ENCODE data around the gene DENND1B. TPM values are rescaled to one million over a fixed set of nuclear protein-coding genes. Genes with fewer than 3 reads are reported as not detected.

Gene DENND1B
- total RNA-seq, 1 experiment from 2014 or later, result 9.6 TPM

GRCh38 chr1:197788741-197789739 is 13.8 kb upstream of the DENND1B start:
- no peaks in the 10 kb centered on the region for H3K9me2 ChIP-seq (ENCODE audit: insufficient read depth)
- H3K4me3 ChIP-seq (replicated peaks in 1 of 2; ENCODE audit: low read depth in 1 of 2, low read length in 2 of 2), result no peak overlapping the region
- RAD21 ChIA-PET (ENCODE audit: low non-redundant PET in 1 of 2, low total read pairs in 2 of 2, uncharacterized antibody in 2 of 2, unreplicated experiment in 2 of 2), result no interaction called here
- no peak overlapping the region for H2AFZ ChIP-seq (ENCODE audit: low read depth, low read length, poor library complexity, severe bottlenecking)
- H3K9ac ChIP-seq (ENCODE audit: low read length), result no peak overlapping the region
- no peak overlapping the region for H3K27ac ChIP-seq (ENCODE audit: low read depth, low read length)
- POLR2A ChIA-PET, result no interaction called here
- intact Hi-C loops (cut with micrococcal nuclease), result no loop called here
- H3K79me2 ChIP-seq (ENCODE audit: insufficient read depth, low read length), result no peaks in the 10 kb centered on the region
- BruUV-seq (replicated peaks), result no TSS peak
- DNase-seq (ENCODE audit: low read depth, low spot score) (no peak), ATAC-seq (no peak)
- H3K27me3 ChIP-seq (ENCODE audit: insufficient read depth, low read length), result no peaks in the 10 kb centered on the region
- no peak for TF ChIP-seq RAD21 (IDR thresholded peaks at IDR 0.05; ENCODE audit: low read depth)
- TF ChIP-seq CBX3 (IDR thresholded peaks at IDR 0.05; ENCODE audit: low read depth), result no peak
- TF ChIP-seq CTCF (IDR thresholded peaks at IDR 0.05 in 2 of 3, conservative IDR thresholded peaks at IDR 0.05 in 1 of 3; ENCODE audit: borderline replicate concordance in 1 of 3, insufficient read depth in 1 of 3, low read depth in 2 of 3, low read length in 2 of 3), result no peak
- no peak for TF ChIP-seq FOSL1 (IDR thresholded peaks at IDR 0.05; ENCODE audit: low read depth)
- no peak for TF ChIP-seq JUND (IDR thresholded peaks at IDR 0.05)
- no peak for TF ChIP-seq TCF7L2 (IDR thresholded peaks at IDR 0.05; ENCODE audit: borderline replicate concordance, extremely low read depth, insufficient read depth, insufficient read length)
- TF ChIP-seq POLR2A (IDR thresholded peaks at IDR 0.05; ENCODE audit: borderline replicate concordance, extremely low read depth, insufficient read depth, insufficient read length), result no peak
- no peak for TF ChIP-seq SIN3A (IDR thresholded peaks at IDR 0.05; ENCODE audit: low read depth)
- TF ChIP-seq POLR2AphosphoS5 (IDR thresholded peaks at IDR 0.05; ENCODE audit: low read depth, low read length), result no peak
- no peak for TF ChIP-seq ZFX (IDR thresholded peaks at IDR 0.05)
- no peak for TF ChIP-seq EGR1 (IDR thresholded peaks at IDR 0.05; ENCODE audit: low read depth)
- TF ChIP-seq ATF3 (IDR thresholded peaks at IDR 0.05), result no peak
- no peak for TF ChIP-seq EZH2 (IDR thresholded peaks at IDR 0.05)
- no peak for TF ChIP-seq CEBPB (IDR thresholded peaks at IDR 0.05; ENCODE audit: low read depth)
- TF ChIP-seq ZNF274 (IDR thresholded peaks at IDR 0.05; ENCODE audit: low read depth, low read length), result no peak
- no peak for TF ChIP-seq SRF (IDR thresholded peaks at IDR 0.05; ENCODE audit: low read depth)
- no peak for TF ChIP-seq ELF1 (IDR thresholded peaks at IDR 0.05; ENCODE audit: borderline replicate concordance, low read depth)
- no peaks in the 10 kb centered on the region for H3K9me3 ChIP-seq (ENCODE audit: control insufficient read depth in 1 of 2, insufficient read depth in 1 of 2, low read depth in 1 of 2, low read length in 2 of 2)
- H3K36me3 ChIP-seq (ENCODE audit: control insufficient read depth in 1 of 2, insufficient read depth in 2 of 2, low read length in 2 of 2), result no peaks in the 10 kb centered on the region
- CTCF ChIA-PET, result no interaction called here
- H3K4me1 ChIP-seq (ENCODE audit: control insufficient read depth in 1 of 2, insufficient read depth in 2 of 2, low read length in 2 of 2), result no peaks in the 10 kb centered on the region
- no peak overlapping the region for H3K4me2 ChIP-seq (ENCODE audit: low read length)
- no peaks in the 10 kb centered on the region for H4K20me1 ChIP-seq (ENCODE audit: insufficient read depth)

All from HCT116 (cell line).